Amniotic epithelial cell (primary cell): ENCODE data around the gene PTPRE.

Experiments used
- DNase-seq: peaks from one replicate; pipeline ENCODE4 v3.0.0-alpha.2; 2010; ENCODE audit warnings: low read depth

Gene PTPRE

GRCh38 chr10:127906548-127907377, at the start of gene PTPRE:
Gene PTPRE (plus strand): TSS chr10:127907103. CDS start chr10:128040882, 133,779 bp downstream.
- peak; percentile 51 for DNase-seq

GRCh38 chr10:127860592-127860991, 46.3 kb upstream of the PTPRE start:
- DNase-seq: no peak

- DNase-seq: no peak
Measured at GRCh38 chr10:127863231-127863825, 43.6 kb upstream of the PTPRE start.

GRCh38 chr10:127866276-127867013, 40.5 kb upstream of the PTPRE start:
- DNase-seq: peak; percentile 65

GRCh38 chr10:127867805-127868204, 39.1 kb upstream of the PTPRE start:
- DNase-seq: no peak

GRCh38 chr10:127869329-127869728, 37.6 kb upstream of the PTPRE start:
- no peak for DNase-seq

GRCh38 chr10:127871631-127872010, 35.3 kb upstream of the PTPRE start:
- DNase-seq: no peak

- DNase-seq: peak; percentile 31
Measured at GRCh38 chr10:127872011-127872761, 34.7 kb upstream of the PTPRE start.

- no peak for DNase-seq
Measured at GRCh38 chr10:127872871-127873600, 33.9 kb upstream of the PTPRE start.

GRCh38 chr10:127873901-127874470, 32.9 kb upstream of the PTPRE start:
- DNase-seq: no peak

- no peak for DNase-seq
Measured at GRCh38 chr10:127874671-127875448, 32.0 kb upstream of the PTPRE start.

- DNase-seq: no peak
Measured at GRCh38 chr10:127875449-127875765, 31.5 kb upstream of the PTPRE start.

- no peak for DNase-seq
Measured at GRCh38 chr10:127875916-127876315, 31.0 kb upstream of the PTPRE start.

- no peak for DNase-seq
Measured at GRCh38 chr10:127877116-127877515, 29.8 kb upstream of the PTPRE start.

GRCh38 chr10:127877699-127878098, 29.2 kb upstream of the PTPRE start:
- no peak for DNase-seq

- DNase-seq: no peak
Measured at GRCh38 chr10:127878475-127879055, 28.3 kb upstream of the PTPRE start.

- no peak for DNase-seq
Measured at GRCh38 chr10:127880557-127880956, 26.3 kb upstream of the PTPRE start.

GRCh38 chr10:127881262-127881661, 25.6 kb upstream of the PTPRE start:
- DNase-seq: no peak

- no peak for DNase-seq
Measured at GRCh38 chr10:127882391-127882790, 24.5 kb upstream of the PTPRE start.

- no peak for DNase-seq
Measured at GRCh38 chr10:127882801-127883459, 24.0 kb upstream of the PTPRE start.
